HK-2 (cell line): ENCODE measurements around the gene HOXB4.
"Not testable (repeated sequence)": the region's sequence is repeated elsewhere in the genome, so short reads cannot be mapped to it uniquely, and the experiment has no call there.

ENCODE experiments used
- DNase-seq: peaks from one replicate; pipeline ENCODE4 v3.0.0-alpha.2; 2018; ENCODE audit not compliant: unreplicated experiment

The HOXB4 gene

DNA sequence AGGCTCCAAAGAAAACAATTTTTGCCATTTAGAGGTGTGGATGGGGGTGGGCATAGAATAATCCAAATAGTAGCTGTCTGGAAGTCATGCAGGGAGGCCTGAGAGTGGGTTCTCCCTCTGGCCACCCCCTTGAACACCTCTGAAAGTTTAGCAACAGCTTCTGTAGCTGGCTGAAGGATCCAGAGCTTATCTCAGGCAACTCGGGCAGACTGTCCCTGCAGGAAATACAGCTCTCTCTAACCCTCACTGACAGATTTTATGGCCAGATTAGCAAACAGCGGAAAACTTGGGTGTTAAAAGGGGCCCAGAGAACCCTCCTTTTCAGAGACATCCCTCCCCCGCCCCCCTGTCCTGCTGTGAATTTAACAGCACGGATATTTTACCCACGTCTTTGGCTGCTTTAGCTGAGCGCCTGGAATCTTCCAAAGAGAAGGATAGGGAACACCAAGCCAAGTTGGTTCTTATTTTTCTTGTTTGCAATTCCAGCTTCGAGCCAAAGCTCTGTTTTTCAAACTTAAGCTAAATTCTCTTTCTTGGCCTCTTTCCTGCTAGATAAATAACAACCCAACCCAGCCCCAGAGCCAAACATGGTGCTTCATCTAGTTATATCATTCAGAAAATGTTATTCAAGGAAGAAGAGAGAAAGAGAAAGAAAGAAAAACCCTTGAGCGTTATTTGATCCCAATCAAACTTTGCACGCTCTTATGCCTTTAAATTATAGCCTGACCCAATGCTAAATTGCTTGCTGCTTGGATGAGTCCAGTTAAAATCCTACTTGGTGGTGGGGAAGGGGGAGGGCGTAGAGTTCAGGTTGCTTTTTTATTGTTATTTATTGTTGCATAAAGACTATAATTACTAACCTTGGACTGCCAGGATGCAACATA is 31.0 kb downstream of the HOXB4 start:
- DNase-seq = no peak

DNA sequence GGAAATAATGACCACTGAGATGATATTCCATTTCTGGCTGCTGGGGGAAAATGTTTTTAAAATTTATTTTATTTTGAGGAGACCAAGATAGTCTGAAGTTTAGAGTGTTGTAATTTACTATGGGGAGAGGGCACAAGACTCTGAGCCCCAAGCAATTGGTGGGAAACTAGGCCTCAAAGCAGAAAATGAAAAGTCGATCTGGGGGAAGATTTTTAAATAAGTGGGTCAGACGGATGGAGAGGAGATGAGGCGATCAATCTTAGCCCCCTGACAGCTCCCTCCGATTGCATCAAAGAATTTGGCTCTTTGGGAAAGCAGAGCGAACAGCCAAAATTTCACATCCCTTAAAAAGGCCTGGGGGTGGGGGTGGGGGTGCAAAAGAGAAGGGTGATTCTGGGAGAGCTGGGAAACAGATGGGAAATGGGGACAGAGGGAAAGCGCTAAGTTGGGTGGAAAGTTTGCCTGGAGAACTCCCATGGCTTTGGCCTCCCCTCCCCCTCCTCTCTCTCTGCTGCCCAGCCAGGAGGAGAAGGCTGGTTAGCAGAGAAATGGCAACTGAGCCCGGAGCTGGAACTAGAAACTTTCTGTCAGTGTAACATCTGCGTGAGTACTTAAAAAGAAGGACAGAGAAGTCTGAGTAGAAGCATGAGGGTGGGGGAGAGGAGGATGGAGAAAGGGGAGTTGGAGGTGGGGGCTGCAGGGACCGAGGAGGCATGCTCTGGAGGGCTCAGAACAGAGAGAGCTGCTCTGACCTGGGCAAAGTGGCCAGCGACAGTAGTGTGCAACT is 31.8 kb downstream of the HOXB4 start:
- no peak for DNase-seq

DNA sequence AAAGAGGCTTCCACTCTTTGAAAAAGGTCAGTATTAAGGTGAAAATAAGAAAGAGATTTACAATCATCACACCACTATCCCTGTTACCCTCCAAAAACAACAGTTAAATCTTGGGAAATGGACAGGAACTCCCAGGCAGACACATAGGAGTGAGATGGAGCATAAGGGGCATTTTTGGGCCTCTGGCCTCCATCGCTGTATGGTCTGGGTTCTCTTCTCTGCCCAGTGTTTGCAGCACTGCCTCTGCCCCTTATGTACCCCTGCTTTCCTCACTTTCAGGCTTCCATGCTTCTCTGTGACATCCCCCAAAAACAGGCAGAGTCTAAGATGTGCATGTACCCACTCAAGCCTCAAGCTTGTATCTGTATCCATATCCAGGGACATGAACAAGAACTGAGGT is 32.6 kb downstream of the HOXB4 start:
- no peak for DNase-seq

DNA sequence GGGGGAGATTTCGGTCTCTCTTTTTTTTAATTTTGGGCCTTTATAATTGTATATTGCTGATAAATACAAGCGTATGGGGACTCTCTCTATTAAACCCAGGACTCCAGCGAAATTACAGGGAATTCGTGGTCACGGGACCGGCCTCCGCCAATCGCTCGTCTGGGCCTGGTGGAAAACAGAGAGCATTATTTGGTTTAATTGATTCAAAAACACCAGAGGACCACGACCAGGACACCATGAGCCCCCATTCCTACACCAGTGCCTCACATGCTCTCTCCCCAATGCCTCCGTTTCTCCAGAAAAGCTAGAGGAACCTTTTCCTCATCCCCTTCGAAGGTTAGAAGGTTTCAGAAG is 33.2 kb downstream of the HOXB4 start, which contains the start of gene HOXB2:
Gene HOXB2, minus strand, starts transcription at position 88 of the 354 bp plus-strand sequence. CDS start 198 bp downstream, outside the sequence.
- peak; percentile 27 for DNase-seq

DNA sequence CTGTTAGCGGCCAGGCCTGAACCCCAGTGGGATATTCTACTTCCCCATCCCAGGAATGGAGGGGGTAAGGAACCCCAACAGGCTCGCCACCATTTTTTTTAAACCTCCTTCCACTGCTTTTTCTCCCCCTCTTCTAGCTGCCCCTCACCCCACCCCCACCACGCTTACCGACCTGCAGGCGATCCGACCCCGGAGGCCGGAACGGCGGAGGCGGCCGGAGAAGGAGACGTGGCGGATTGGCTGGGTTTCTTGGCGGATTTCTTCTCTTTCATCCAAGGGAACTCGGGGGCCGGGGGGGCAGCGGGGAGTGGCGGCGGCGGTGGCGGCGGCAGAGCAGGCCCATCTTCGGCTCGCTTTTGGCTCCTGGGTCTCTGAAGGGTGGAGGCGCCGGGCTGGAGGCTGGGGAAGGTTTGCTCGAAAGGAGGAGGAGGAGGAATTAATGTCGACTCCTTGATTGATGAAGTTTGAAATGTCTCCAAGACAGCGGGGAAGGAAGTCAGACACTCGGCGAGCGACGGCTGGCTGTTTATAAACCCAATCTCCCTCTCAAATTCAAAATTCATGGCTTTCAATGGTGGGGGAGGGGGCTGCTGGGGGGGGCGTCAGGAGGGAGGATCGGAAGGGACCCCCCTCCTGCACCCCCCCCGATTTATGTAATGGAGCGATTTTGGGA is 33.7 kb downstream of the HOXB4 start:
- peak; percentile 78 for DNase-seq

DNA sequence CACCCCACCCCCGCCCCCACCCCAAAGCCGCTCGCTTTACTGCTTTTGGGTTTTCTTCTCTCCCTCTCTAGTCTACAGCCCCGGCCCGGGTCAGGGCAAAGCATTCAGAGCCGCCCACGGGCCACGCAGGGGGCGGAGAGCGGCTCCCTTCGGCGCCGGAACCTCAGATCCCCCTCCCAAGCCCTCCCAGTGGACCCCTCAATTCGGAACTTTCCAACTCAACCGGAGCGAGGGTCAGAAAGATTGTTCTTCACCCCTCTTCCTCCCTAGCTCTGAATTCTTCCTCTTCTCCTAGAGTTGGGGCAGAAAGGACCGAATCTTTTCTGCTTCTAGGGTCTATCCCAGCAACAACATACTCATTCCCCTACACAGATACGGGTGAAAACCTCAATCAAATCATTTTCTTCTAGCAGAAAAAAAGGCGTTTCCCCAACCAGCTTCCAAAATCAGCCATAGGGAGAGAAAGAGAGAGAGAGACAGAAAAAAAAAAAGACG is 34.2 kb downstream of the HOXB4 start:
- DNase-seq = no peak

DNA sequence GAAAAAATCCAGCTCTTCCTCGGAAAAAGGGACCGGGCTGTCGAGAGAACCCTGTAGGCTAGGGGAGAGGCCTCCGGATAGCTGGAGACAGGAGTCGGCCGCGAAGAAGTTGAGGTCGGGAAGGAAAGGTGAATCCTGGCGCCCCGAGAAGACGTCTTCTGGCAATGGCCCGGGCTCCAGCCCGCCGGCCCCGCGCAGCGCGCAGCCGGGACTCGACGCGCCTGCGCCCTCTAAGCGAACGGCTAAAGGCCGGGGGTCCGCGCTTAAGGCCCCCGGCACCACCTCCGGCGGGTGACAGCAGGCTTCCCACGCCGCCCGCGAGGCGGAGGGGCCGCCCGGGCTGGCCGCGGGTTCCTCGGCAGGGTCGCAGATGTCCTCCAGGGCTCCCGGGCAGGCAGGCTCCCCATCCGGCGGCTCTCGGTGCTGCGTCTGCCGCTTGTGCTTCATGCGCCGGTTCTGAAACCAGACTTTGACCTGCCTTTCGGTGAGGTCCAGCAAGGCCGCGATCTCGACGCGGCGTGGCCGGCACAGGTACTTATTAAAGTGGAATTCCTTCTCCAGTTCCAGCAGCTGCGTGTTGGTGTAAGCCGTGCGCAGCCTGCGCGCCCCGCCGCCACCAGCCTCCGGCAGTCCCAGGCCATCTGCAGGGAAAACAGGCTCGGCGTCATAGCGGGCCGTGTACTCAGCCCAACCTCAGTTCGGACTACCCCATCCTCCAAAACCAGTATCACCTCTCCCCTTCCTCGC is 34.9 kb downstream of the HOXB4 start:
- peak; percentile 67 for DNase-seq

DNA sequence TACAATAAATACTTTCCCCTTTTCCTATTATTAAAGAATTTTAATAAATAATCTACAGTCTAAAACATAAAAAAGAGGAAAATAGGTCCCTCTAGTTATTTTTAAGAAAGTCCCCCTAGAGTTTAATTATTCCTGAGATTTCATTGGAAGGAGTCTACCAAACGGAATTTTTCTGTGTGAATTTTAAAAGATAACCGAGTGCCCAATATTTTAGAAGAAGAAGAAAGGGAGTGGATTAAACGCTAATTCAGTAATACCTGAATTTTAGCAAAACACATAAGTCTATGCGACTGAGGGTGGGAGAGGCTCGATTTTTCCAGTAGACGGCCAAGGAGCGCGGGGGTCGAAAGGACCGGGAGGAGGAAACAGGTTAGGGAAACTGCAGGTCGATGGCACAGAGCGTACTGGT is 35.4 kb downstream of the HOXB4 start:
- no peak for DNase-seq

DNA sequence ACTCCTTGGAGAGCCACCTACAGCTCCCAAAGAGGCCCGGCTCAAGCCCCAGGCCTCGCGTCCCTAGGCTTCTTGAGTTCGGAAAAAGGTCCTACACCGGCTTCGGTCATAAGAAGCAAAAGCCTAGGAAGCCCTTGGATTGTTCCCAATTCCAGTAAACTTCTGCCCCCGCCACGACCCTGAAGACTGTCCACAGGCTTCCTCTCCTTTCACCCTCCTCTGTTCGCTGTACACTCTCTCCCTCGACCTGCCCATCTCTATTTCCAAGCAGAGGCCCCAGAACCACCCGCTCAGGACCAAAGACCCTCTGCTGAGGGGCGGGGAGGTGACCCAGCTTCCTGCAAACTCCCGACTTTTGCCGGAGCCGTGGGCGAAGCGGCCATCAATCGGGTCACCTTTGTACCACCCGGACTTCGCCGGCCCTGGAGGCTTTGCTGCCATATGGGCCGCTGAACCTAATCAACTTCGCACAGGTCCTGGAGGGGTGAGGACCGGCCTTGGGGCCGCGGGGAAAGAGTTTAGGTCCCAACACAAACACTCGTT is 36.0 kb downstream of the HOXB4 start:
- DNase-seq = peak; percentile 58

DNA sequence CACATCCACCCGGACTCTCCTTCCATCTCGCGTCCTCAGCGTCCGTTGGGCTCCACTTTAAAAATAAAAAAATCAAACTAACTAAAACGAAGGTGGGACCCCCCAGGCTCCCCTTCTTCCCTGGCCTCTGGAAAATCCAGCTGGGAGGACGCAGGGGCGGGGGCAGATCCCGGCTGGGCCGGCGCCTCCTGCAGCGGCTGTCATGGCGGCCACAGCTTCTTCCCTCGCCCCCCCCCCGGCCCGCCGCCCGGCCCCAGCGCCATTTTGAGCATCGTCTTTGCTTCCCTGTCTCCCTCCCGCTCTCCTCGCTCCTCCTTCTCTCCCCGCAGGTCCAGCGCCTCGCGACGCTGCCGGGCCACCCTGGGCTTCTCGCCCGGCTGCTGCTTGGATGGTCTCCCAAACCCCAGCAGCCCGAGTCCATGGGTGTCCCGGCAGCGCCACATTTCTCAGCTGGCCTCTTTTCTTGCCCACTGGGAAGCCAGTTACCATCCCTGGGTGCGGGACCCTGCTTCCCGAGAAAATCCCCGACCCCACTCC is 36.5 kb downstream of the HOXB4 start:
- peak; percentile 75 for DNase-seq

DNA sequence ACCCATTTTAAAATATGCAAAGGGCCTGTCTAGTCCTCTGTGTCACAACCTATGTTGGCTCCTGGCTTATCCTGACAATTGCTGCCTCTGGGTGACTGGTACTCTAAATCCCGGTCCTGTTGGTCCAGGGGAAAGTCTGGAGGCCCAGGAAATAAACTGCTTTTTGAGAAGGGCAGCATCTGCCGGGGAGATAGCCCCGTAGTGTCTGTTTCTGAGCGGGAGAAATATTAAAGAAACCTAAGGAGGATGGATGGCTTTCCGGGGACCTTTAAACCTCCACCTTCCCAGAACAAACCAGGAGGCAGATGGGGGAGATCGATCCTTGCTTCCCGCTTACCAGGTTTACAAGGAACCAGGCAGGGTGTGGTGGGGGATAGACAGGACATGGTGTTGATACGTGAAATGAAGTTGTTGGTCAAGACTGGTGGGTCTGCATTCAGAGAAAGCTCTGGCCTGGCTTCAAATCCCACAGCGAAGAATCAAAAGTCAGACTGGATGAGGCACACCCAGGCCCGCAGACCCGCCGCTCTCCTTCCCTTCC is 37.0 kb downstream of the HOXB4 start:
- DNase-seq = no peak

DNA sequence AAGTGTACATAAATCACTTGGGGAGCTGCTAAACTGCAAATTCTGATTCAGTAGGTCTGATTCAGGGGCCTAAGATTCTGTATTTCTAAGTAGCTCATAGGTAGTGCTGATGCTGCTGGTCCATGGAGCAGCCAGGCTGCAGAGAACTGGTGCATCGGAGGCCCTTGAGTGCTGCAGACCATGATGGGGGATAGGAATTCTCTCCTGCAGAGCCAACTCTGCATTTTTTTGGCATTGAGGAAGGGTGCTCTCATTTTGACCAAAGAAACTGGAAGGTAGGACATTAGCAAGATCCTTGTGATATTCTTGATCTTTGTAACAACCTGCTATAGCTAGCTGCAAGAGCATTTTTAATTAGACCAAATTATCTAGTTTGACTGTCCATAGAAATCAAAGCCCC is 37.9 kb downstream of the HOXB4 start:
- DNase-seq = no peak

DNA sequence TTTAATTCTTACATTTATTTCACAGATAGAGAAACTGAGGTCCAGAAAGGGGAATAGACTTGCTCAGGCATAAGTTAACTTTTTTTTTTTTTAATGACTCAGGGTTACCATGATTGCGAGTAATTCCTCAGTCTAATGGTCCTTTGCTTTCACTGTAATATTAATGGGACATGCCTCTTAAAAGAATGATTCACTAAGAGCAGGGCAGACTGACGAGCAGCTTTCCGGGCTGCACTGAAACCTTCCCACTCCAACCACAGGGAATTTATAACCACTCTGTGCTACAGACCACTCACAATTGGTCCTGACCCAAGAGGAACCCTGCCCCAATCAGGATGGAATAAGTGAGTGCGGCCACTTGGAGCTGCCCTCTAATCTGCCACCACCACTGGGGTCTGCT is 39.0 kb downstream of the HOXB4 start:
- DNase-seq = peak; percentile 62

DNA sequence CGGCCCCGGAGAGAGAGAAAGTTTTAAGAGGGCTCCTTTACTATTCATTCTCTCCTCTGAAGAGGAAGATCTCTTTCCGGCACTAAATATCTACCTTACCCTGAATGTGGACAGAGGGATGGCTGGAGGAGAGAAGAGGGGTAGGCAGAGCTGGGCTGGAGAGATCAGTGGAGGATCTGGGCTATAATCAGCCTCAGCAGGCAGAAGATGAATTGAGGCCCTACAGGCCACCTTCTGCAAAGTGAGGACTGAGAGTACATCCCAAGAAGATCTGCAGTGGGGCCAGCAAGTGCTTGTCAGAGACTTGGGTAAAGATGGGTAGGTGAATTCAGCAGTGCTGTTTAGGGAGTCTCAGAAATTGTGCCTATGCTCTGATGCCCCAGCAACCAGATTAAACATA is 40.8 kb downstream of the HOXB4 start:
- no peak for DNase-seq

DNA sequence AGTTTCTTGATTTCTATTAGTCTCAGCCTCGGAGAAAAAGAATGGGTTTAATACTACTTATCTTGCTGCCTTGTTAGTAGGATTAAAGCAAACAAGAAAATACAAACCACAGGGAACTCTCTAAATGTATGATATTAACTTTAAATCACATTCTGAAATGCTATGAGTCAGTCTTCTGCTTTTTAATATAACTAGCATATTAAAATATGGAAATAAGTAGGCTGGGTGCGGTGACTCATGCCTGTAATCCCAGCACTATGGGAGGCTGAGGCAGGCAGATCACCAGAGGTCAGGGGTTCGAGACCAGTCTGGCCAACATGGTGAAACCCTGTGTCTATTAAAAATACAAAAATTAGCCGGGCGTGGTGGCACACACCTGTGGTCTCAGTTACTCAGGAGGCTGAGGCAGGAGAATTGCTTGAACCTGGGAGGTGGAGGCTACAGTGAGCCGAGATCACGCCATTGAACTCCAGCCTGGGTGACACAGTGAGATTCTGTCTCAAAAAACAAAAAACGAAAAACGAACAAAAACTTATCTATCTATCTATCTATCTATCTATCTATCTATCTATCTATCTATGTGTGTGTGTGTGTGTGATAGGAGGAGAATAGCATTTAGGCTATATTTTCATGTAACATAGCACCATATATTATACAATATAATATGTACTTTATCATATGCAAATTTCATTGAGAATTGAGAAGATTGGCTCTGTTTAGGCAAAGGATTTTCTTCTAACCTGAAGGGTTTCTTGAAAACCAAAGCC is 42.2 kb downstream of the HOXB4 start:
- DNase-seq = not testable (repeated sequence)

DNA sequence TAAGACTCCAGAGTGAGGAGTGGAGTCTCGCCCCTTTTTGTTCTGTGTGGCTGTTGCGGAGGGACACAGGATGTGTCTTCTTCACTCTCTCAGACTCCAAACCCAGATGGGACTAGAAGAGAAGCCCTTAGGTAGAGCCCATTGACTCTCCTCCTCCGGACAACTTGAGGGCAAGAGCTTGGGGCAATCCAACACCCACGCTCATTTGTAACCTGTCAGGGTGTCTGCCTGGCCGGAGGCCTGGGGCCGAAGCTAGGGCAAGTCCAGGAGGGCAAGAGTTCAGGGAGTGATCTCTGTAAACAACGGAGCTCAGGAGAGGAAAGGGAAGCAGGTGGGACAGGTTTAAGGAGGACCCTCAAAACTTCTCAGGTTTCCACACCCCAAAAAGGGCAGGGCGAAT is 45.9 kb downstream of the HOXB4 start:
- DNase-seq = no peak

DNA sequence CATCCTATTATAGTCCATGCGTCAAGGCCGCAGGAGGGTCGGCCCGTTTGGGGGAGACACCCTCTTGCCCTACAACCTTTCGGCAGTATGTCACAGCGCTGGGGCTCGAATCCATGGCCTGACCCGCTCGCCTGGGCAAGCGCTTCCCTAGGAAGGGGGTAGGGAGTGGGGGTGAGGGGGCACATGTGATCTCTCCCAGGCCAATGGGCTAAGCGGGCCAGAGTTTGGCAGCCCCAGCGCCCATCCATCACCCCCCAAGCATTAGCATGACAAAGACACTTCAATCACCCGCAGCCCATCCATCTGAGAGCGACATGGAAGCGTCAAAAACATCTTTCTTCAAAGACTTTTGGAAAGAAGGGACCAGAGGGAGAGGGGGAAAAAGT is 47.3 kb downstream of the HOXB4 start, which contains the start of gene HOXB1:
Gene HOXB1, minus strand, starts transcription at position 125 of the 386 bp plus-strand sequence. Its CDS starts 107 bp downstream, at position 18.
- DNase-seq = no peak

DNA sequence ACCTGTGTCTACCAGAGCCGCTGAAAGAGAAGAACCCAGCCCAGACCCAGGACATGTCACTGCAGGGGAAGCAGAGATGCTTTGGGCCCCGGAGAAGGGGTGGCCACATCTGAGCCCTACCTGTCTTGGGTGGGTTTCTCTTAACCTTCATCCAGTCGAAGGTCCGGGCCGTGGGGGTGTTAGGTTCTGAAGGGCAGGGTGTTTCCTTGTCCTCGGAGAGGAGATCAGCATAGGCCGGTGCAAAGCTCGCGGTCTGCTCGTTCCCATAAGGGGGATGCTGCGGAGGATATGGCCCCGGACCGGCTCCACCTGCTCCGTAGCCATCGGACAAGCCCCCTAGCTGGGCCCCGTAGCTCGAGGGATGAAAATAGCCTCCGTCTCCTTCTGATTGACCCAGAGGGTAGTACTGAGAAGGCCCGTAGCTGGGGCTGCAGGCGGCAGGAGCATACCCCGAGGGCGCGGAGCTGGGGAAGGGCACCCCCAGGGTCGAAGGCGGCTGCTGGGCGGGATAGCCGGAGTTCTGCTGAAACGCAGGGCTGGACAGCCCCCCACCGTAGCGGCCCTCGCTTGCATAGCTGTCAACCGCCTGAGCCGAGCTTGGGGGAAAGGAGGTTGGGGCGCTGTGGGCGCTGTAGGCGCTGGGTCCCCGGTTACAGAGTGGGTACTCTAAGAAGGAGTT is 47.8 kb downstream of the HOXB4 start:
- DNase-seq = no peak

DNA sequence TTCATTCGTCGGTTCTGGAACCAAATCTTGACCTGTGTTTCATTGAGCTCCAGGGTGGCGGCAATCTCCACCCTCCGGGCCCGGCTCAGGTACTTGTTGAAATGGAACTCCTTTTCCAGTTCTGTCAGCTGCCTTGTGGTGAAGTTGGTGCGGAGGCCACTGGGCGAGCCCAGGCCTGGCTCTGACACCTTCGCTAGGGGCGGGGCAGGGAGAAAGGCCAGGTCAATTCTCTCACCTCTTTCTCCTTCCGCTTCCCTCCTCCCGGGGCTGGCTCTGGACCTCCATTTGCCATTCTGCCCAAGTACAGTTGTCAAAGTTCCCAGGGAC is 48.5 kb downstream of the HOXB4 start:
- DNase-seq = no peak
